Spleen (tissue), 11 donors: ENCODE data around the gene ITGB2. TPM values are rescaled to one million over a fixed set of nuclear protein-coding genes. Genes with fewer than 3 reads are reported as not detected.

ENCODE experiments used
- DNase-seq: peaks from one replicate; pipeline ENCODE4 v3.0.0-alpha.2; 2020
- H3K27ac ChIP-seq, 8 donors: fragments of 200-600 bp; sonication (generic) in 7 of 8; 1 replicate in 4 of 8; 2 replicates in 4 of 8; pipeline versions ENCODE4 v1.5.0 to v1.8.0; 2016 to 2021; ENCODE audit warnings: inconsistent platforms in 4 of 8, mild to moderate bottlenecking in 4 of 8, moderate library complexity in 1 of 8
- H3K27me3 ChIP-seq, 7 donors: fragments of 200-600 bp; sonication (generic) in 6 of 7; replicated peaks in 1 of 7; 1 replicate in 4 of 7; 2 replicates in 3 of 7; pipeline versions ENCODE4 v1.5.0 to v1.8.0; 2016 to 2021; ENCODE audit warnings: inconsistent platforms in 3 of 7, mild to moderate bottlenecking in 1 of 7
- H3K36me3 ChIP-seq, 6 donors: fragments of 200-600 bp; sonication (generic) in 5 of 6; 1 replicate in 4 of 6; 2 replicates in 2 of 6; pipeline versions ENCODE4 v1.5.0 to v1.8.0; 2016 to 2021; ENCODE audit warnings: inconsistent platforms in 2 of 6
- H3K4me1 ChIP-seq, 6 donors: fragments of 200-600 bp; sonication (generic) in 5 of 6; 1 replicate in 3 of 6; 2 replicates in 3 of 6; pipeline versions ENCODE4 v1.5.0 to v1.8.0; 2016 to 2021; ENCODE audit warnings: inconsistent platforms in 3 of 6
- H3K4me3 ChIP-seq, 8 donors: fragments of 200-600 bp; sonication (generic) in 7 of 8; 1 replicate in 4 of 8; 2 replicates in 4 of 8; pipeline versions ENCODE4 v1.5.0 to v1.8.0; 2016 to 2021; ENCODE audit warnings: inconsistent platforms in 4 of 8, mild to moderate bottlenecking in 4 of 8, moderate library complexity in 2 of 8
- H3K9me3 ChIP-seq, 8 donors: fragments of 200-600 bp; sonication (generic) in 7 of 8; 1 replicate in 4 of 8; 2 replicates in 4 of 8; pipeline versions ENCODE4 v1.5.0 to v1.8.0; 2016 to 2021; ENCODE audit warnings: inconsistent platforms in 4 of 8
- CTCF ChIP-seq, 11 experiments: fragments of 200-600 bp in 7 of 11; fragments of 450-650 bp in 4 of 11; sonication (generic) in 4 of 11; IDR thresholded peaks in 8 of 11; conservative IDR thresholded peaks in 3 of 11; 1 replicate in 7 of 11; 2 replicates in 4 of 11; pipeline versions ENCODE4 v1.4.0 to v1.8.0; 2016 to 2021; ENCODE audit warnings: antibody characterized with exemption in 11 of 11, inconsistent platforms in 4 of 11, mild to moderate bottlenecking in 1 of 11
- POLR2A ChIP-seq, 3 donors: fragments of 450-650 bp; IDR thresholded peaks; one replicate each; pipeline ENCODE4 v1.5.1; 2017; ENCODE audit warnings: antibody characterized with exemption in 3 of 3, mild to moderate bottlenecking in 1 of 3
- POLR2AphosphoS5 ChIP-seq, 3 donors: sonication (generic); formaldehyde crosslinking; IDR thresholded peaks; one replicate each; pipeline ENCODE4 v1.5.1; 2017; ENCODE audit warnings: antibody characterized with exemption in 3 of 3
- WGBS, 5 donors: extraction: QIAGEN DNeasy Blood & Tissue Kit in 3 of 5; methylation state at CpG; one replicate each; pipeline versions ENCODE4 v1.1.5 to v1.1.7; 2013 to 2018; 5-methylcytosine and 5-hydroxymethylcytosine counted together
- intact Hi-C: fragments of 100-400 bp; cut with DNase I; formaldehyde crosslinking; loops from one replicate; pipeline ENCODE4 v1.15.0; 2023; ENCODE audit warnings: low total_unique reads
- polyA plus RNA-seq, 3 donors: library from polyadenylated mRNA; stranded (reverse); fragments of 200-250 nt; gene quantifications; one replicate each; pipeline ENCODE4 v1.2.1, GENCODE V29; 2013
- total RNA-seq, 7 donors: library from RNA; depleted of rRNA in 3 of 7; stranded (reverse); fragments of >200 nt in 3 of 7; fragmentation: NEBNext Ultra II Directional in 4 of 7; extraction: Animal tissue kit (Norgen Biotek cat#: 25700) in 4 of 7; gene quantifications; one replicate each; pipeline versions ENCODE4 v1.1.0 to v1.2.1, GENCODE V29; 2016 to 2021
- donor health status: healthy with polysubstance abuse.
- donor health status: DM: no; HTN: no; CAD: no; lungs with moderate emphysema.
- donor health status: DM: no; HTN: no; CAD: no.
- donor health status: Bipolar disorder and iron deficiency.
- donor health status: healthy.
- donor health status: DM: no; HTN: no; CAD: no.
- donor health status: DM: yes; HTN: yes; CAD: no.

Gene ITGB2
- total and polyA plus RNA-seq, 10 donors, result 92.1 to 754 (median 338) TPM

GRCh38 chr21:44855572-44855971 is 65.1 kb downstream of the ITGB2 start:
- no peak for DNase-seq
- no peaks in the 10 kb centered on the region for H3K27me3 ChIP-seq
- no peaks in the 10 kb centered on the region for H3K9me3 ChIP-seq
- 91 to 93% (median 91%) methylated on average over 12 to 14 of the region's 14 CpGs for WGBS, 5 donors
- intact Hi-C loops, result no loop called here
- peaks cover 0 to 89% (median 28%) of the 10 kb centered on the region in 6 donors for H3K4me1 ChIP-seq
- H3K4me3 ChIP-seq, result no peak overlapping the region
- TF ChIP-seq POLR2AphosphoS5 (IDR thresholded peaks at IDR 0.05), result peak in 1 of 3 donors; percentile 52
- TF ChIP-seq POLR2A (IDR thresholded peaks at IDR 0.05), result no peak
- peak overlapping the region in 1 of 8 donors; percentile 55 for H3K27ac ChIP-seq
- peaks cover 3 to 100% (median 89%) of the 10 kb centered on the region in 6 donors for H3K36me3 ChIP-seq

- Histone ChIP-seq H3K4me1 (peaks cover 0 to 93% (median 28%) of the 10 kb centered on the region in 6 donors), H3K36me3 (peaks cover 3 to 100% (median 91%) of the 10 kb centered on the region in 6 donors), H3K27ac (peak overlapping the region in 1 of 8 donors; percentile 55), H3K4me3 (no peak overlapping the region), H3K9me3 (no peaks in the 10 kb centered on the region), H3K27me3 (no peaks in the 10 kb centered on the region)
- 60 to 78% (median 72%) methylated on average over 31 of the region's 31 CpGs for WGBS, 5 donors
- TF ChIP-seq POLR2A (IDR thresholded peaks at IDR 0.05) (no peak), POLR2AphosphoS5 (IDR thresholded peaks at IDR 0.05) (peak in 1 of 3 donors; percentile 56)
- no peak for DNase-seq
- intact Hi-C loops, result no loop called here
Measured at GRCh38 chr21:44854664-44855446, 65.8 kb downstream of the ITGB2 start.

GRCh38 chr21:44854391-44854663 is 66.4 kb downstream of the ITGB2 start:
- Histone ChIP-seq H3K9me3 (no peaks in the 10 kb centered on the region), H3K4me1 (peaks cover 0 to 93% (median 27%) of the 10 kb centered on the region in 6 donors), H3K27ac (peak overlapping the region in 1 of 8 donors; percentile 55), H3K4me3 (no peak overlapping the region), H3K27me3 (no peaks in the 10 kb centered on the region), H3K36me3 (peaks cover 3 to 100% (median 92%) of the 10 kb centered on the region in 6 donors)
- intact Hi-C loops, result no loop called here
- WGBS, 5 donors, result 54 to 80% (median 68%) methylated on average over 14 of the region's 14 CpGs
- TF ChIP-seq CTCF (IDR thresholded peaks at IDR 0.05 in 8 of 11, conservative IDR thresholded peaks at IDR 0.05 in 3 of 11) (no peak), POLR2A (IDR thresholded peaks at IDR 0.05) (no peak), POLR2AphosphoS5 (IDR thresholded peaks at IDR 0.05) (peak in 1 of 3 donors; percentile 4)
- no peak for DNase-seq

GRCh38 chr21:44853601-44854390 is 66.9 kb downstream of the ITGB2 start:
- peak overlapping the region in 1 of 8 donors; percentile 55 for H3K27ac ChIP-seq
- no peaks in the 10 kb centered on the region for H3K27me3 ChIP-seq
- DNase-seq, result no peak
- H3K9me3 ChIP-seq, result no peaks in the 10 kb centered on the region
- peaks cover 3 to 100% (median 92%) of the 10 kb centered on the region in 6 donors for H3K36me3 ChIP-seq
- intact Hi-C loops, result no loop called here
- no peak for TF ChIP-seq CTCF (IDR thresholded peaks at IDR 0.05 in 8 of 11, conservative IDR thresholded peaks at IDR 0.05 in 3 of 11)
- TF ChIP-seq POLR2A (IDR thresholded peaks at IDR 0.05), result no peak
- peak in 2 of 3 donors; percentile 30 to 43 for TF ChIP-seq POLR2AphosphoS5 (IDR thresholded peaks at IDR 0.05)
- 83 to 87% (median 85%) methylated on average over 31 to 34 of the region's 34 CpGs for WGBS, 5 donors
- H3K4me1 ChIP-seq, result peaks cover 0 to 93% (median 23%) of the 10 kb centered on the region in 6 donors
- no peak overlapping the region for H3K4me3 ChIP-seq
